Osteocyte (in vitro differentiated cells): ENCODE measurements around the gene LGALS3BP. TPM values are rescaled to one million over a fixed set of nuclear protein-coding genes. Genes with fewer than 3 reads are reported as not detected.

Experiments used
- DNase-seq: peaks from one replicate; pipeline ENCODE4 v3.0.0; 2021; ENCODE audit warnings: mixed read lengths; ENCODE audit not compliant: unreplicated experiment; ENCODE audit errors: extremely low spot score
- H3K27ac Mint-ChIP-seq: one replicate; pipeline ENCODE4 v1.8.0; 2021; ENCODE audit warnings: mild to moderate bottlenecking, mixed read lengths; ENCODE audit not compliant: unreplicated experiment
- H3K27me3 Mint-ChIP-seq: one replicate; pipeline ENCODE4 v1.8.0; 2021; ENCODE audit warnings: mixed read lengths; ENCODE audit not compliant: unreplicated experiment
- H3K36me3 Mint-ChIP-seq: one replicate; pipeline ENCODE4 v1.8.0; 2021; ENCODE audit warnings: mixed read lengths; ENCODE audit not compliant: unreplicated experiment
- H3K4me1 Mint-ChIP-seq: one replicate; pipeline ENCODE4 v1.8.0; 2021; ENCODE audit warnings: mixed read lengths; ENCODE audit not compliant: unreplicated experiment
- H3K4me3 Mint-ChIP-seq: one replicate; pipeline ENCODE4 v1.8.0; 2021; ENCODE audit warnings: mild to moderate bottlenecking, moderate library complexity, mixed read lengths; ENCODE audit not compliant: unreplicated experiment
- H3K9me3 Mint-ChIP-seq: one replicate; pipeline ENCODE4 v1.8.0; 2021; ENCODE audit warnings: mixed read lengths; ENCODE audit not compliant: unreplicated experiment
- CTCF ChIP-seq: fragments of 200-600 bp; sonication (generic); IDR thresholded peaks from 2 replicates; pipeline ENCODE4 v1.5.0; 2021; ENCODE audit warnings: antibody characterized with exemption, mild to moderate bottlenecking, moderate library complexity
- total RNA-seq: library from RNA; stranded (reverse); gene quantifications from 2 replicates; pipeline ENCODE4 v1.2.1, GENCODE V29; 2021

Gene LGALS3BP
- total RNA-seq, 1 donor from 2014 or later = 439 TPM

- Mint-ChIP-seq H3K9me3 (no peaks in the 10 kb centered on the region), H3K36me3 (peaks cover 2% of the 10 kb centered on the region), H3K27me3 (no peaks in the 10 kb centered on the region), H3K27ac (no peak overlapping the region), H3K4me3 (peak overlapping the region; percentile 85), H3K4me1 (peaks cover 57% of the 10 kb centered on the region)
- TF ChIP-seq CTCF = no peak
- DNase-seq = no peak
These were observed 55.1 kb downstream of the LGALS3BP start for GRCh38 chr17:78924481-78925151.

GRCh38 chr17:78923660-78924453, 55.9 kb downstream of the LGALS3BP start:
- DNase-seq = no peak
- peak overlapping the region; percentile 52 for H3K27ac Mint-ChIP-seq
- H3K9me3 Mint-ChIP-seq = no peaks in the 10 kb centered on the region
- peaks cover 64% of the 10 kb centered on the region for H3K4me1 Mint-ChIP-seq
- H3K36me3 Mint-ChIP-seq = peaks cover 2% of the 10 kb centered on the region
- TF ChIP-seq CTCF = no peak
- no peaks in the 10 kb centered on the region for H3K27me3 Mint-ChIP-seq
- peak overlapping the region; percentile 85 for H3K4me3 Mint-ChIP-seq

- H3K9me3 Mint-ChIP-seq = no peaks in the 10 kb centered on the region
- no peak for TF ChIP-seq CTCF
- H3K27me3 Mint-ChIP-seq = no peaks in the 10 kb centered on the region
- no peak for DNase-seq
- H3K27ac Mint-ChIP-seq = peak overlapping the region; percentile 70
- H3K4me1 Mint-ChIP-seq = peaks cover 71% of the 10 kb centered on the region
- peaks cover 2% of the 10 kb centered on the region for H3K36me3 Mint-ChIP-seq
- H3K4me3 Mint-ChIP-seq = peak overlapping the region; percentile 85
These were observed 56.8 kb downstream of the LGALS3BP start for GRCh38 chr17:78922816-78923498.

- TF ChIP-seq CTCF = no peak
- peaks cover 6% of the 10 kb centered on the region for H3K36me3 Mint-ChIP-seq
- no peaks in the 10 kb centered on the region for H3K9me3 Mint-ChIP-seq
- peak overlapping the region; percentile 52 for H3K27ac Mint-ChIP-seq
- no peak for DNase-seq
- peak overlapping the region; percentile 76 for H3K4me3 Mint-ChIP-seq
- no peaks in the 10 kb centered on the region for H3K27me3 Mint-ChIP-seq
- peaks cover 77% of the 10 kb centered on the region for H3K4me1 Mint-ChIP-seq
These were observed 58.2 kb downstream of the LGALS3BP start for GRCh38 chr17:78921437-78921971.

Other genes with a start within 250 kb of the LGALS3BP start
- gene CYTH1, start 197.7 kb downstream of the LGALS3BP start, total RNA-seq = 113 and 123 TPM in 2 replicates
- 56.2 and 66.7 TPM in 2 replicates for gene USP36, start 139.1 kb downstream of the LGALS3BP start, total RNA-seq
- gene CEP295NL, start 76.7 kb downstream of the LGALS3BP start, total RNA-seq = 7.3 and 9.2 TPM in 2 replicates
- gene TIMP2, start 54.5 kb downstream of the LGALS3BP start, total RNA-seq = 1,096 and 1,211 TPM in 2 replicates
- 61.1 and 62.3 TPM in 2 replicates for gene CANT1, start 29.8 kb upstream of the LGALS3BP start, total RNA-seq
- 196 and 203 TPM in 2 replicates for gene C1QTNF1, start 44.2 kb upstream of the LGALS3BP start, total RNA-seq
- gene ENGASE, start 94.9 kb upstream of the LGALS3BP start, total RNA-seq = 36.3 and 38.4 TPM in 2 replicates